AG09309 (cell line): ENCODE results near the gene LRRC4C.

ENCODE experiments used
- DNase-seq: peaks from one replicate; pipeline ENCODE4 v3.0.0-alpha.2; 2010; ENCODE audit warnings: low read depth
- H3K4me3 ChIP-seq: 2 replicates; pipeline ENCODE4 v1.5.1; 2011; ENCODE audit warnings: mild to moderate bottlenecking, low read depth, low read length, moderate library complexity; ENCODE audit not compliant: control insufficient read depth
- TF ChIP-seq, protein P1 (sequence below): IDR thresholded peaks from 2 replicates; pipeline ENCODE4 v1.5.1; 2011; ENCODE audit warnings: mild to moderate bottlenecking, low read depth, low read length, inconsistent platforms; ENCODE audit not compliant: insufficient read depth, control insufficient read depth; ENCODE audit errors: missing control alignments

The LRRC4C gene

DNA sequence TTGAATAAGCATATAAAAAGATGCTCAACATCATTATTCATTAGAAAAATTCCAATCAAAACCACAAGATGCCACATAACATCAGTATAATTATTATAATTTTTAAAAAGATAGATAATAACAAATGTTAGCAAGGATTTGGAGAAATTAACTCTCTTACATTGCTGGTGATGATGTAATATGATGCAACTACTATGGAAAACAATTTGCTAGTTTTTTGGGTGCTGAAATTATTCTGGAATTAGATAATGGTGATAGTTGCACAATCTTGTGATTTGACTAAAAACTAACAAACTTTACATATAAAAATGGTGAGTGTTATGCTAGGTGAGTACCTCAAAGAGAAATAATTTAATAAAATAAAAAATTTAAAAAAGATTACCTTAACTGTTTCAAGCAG is 412.2 kb downstream of the LRRC4C start:
- no peak for DNase-seq
- TF ChIP-seq, protein P1, sequence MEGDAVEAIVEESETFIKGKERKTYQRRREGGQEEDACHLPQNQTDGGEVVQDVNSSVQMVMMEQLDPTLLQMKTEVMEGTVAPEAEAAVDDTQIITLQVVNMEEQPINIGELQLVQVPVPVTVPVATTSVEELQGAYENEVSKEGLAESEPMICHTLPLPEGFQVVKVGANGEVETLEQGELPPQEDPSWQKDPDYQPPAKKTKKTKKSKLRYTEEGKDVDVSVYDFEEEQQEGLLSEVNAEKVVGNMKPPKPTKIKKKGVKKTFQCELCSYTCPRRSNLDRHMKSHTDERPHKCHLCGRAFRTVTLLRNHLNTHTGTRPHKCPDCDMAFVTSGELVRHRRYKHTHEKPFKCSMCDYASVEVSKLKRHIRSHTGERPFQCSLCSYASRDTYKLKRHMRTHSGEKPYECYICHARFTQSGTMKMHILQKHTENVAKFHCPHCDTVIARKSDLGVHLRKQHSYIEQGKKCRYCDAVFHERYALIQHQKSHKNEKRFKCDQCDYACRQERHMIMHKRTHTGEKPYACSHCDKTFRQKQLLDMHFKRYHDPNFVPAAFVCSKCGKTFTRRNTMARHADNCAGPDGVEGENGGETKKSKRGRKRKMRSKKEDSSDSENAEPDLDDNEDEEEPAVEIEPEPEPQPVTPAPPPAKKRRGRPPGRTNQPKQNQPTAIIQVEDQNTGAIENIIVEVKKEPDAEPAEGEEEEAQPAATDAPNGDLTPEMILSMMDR = no peak
- no peak overlapping the region for H3K4me3 ChIP-seq

DNA sequence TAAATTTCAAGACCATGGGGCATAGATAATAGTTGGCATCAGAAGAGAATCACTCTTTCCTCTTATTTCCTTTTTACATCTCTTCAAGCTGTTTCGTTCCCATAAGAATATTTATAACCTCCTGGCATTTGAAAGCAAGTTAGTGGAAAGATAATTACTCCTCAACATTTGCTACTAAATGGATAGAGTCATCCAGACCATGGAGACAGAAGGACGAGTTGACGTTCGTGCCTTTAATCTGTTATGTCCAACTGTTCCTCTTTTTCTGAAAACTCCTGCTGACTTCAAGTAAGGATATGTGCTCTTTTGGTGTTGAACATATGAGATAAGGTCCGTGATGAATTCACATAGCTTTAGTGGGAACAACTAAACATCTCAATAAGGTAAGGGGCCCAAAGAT is 414.2 kb downstream of the LRRC4C start:
- DNase-seq = no peak
- TF ChIP-seq, protein P1 = no peak
- H3K4me3 ChIP-seq = no peak overlapping the region

DNA sequence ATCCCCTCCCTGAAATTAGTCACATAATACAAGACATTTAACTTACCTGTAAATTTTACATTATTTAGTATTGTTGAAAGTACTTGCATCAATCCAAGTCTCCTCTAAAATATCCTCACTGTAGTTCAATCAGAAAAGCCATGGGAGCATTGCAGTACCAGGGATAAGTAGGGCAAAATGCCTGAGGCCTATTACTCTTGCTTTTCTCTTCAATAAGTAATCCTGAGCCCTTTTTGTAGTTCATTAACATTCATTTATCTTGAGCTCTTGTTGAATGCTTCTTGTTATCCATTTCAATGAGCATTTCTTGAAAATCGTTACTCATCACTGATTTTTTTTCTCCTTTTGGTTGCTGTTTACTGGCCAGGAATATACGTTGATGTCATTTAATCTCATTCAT is 414.7 kb downstream of the LRRC4C start:
- TF ChIP-seq, protein P1 = no peak
- H3K4me3 ChIP-seq = no peak overlapping the region
- DNase-seq = no peak

DNA sequence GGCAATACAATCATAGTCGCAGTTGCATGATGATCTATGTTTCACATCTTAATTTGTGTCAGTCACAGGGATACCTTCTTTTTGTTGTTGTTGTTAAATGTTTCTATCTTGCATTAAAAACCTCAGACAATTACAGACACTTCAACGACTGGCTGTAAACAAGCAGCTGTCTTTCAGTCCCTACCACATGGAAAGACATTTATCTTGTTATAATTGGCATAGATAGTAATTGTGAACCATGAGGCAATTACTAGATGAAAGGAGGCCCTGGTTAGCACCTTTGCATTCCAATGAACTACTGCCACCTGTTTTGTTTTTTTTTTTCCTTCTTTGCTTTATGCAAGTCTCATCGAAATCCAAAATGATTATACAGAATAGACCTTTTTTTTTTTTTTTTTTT is 416.8 kb downstream of the LRRC4C start:
- H3K4me3 ChIP-seq = no peak overlapping the region
- TF ChIP-seq, protein P1 = no peak
- no peak for DNase-seq

DNA sequence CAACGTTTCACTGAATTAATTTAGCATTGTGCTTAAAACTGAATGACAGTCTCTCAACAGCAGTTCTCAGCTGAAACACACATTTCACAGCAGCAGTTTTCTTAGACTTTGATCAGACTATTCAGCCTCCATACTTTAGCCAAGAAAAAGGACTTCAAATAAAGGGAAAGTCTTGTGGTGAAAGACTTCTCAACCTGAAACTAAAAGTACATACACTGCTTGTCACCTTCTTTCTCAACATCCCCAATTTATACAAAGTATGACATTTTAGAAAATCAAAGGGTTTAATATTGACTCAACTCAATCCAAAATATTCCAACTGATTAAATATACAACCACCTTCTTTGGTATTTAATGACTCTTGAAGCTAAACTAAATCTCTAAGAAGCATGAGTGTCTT is 419.0 kb downstream of the LRRC4C start:
- TF ChIP-seq, protein P1 = no peak
- no peak overlapping the region for H3K4me3 ChIP-seq
- DNase-seq = no peak

DNA sequence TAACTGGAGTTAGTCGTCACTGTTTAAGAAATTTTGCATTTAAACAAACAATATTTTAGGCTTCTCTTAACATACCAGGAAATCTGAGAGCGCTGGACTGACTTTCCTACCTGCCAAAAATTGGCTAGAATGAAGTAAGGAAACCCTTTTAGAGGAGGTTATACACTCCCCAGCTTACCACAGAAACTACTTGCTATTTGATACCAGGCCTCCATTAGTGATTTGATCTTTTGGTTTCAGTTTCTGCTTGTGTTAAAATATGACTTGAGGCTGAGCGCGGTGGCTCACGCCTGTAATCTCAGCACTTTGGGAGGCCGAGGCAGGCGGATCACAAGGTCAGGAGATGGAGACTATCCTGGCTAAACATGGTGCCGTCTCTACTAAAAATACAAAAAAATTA is 419.9 kb downstream of the LRRC4C start:
- no peak overlapping the region for H3K4me3 ChIP-seq
- TF ChIP-seq, protein P1 = no peak
- no peak for DNase-seq

DNA sequence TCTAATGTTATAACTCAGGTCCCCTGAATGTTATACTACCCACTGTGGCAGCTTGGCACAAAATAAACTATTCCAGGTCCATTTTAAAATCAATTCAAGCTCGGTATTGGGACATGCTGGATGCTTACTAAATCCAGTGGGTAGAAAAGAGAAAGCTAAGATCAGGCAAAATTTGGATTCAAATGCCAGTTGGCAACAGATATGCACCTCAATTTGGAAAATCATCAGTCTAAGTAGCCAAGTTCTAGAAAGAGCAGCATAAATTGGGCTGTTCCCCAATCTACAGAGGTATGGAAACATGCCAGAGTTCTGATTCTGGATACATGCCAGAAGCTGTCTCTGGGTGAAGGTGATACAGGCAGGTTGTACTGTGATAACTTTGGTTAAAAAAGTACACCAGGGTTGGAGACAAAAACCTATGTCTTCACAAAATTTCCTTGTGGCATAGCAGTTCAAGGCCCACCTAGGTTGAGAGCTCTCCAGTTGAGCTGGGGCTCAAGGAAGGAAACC is 427.8 kb downstream of the LRRC4C start:
- TF ChIP-seq, protein P1 = no peak
- H3K4me3 ChIP-seq = no peak overlapping the region
- no peak for DNase-seq
